ENCODE results near the gene PNLIPRP2.

PNLIPRP2 gene

GRCh38 chr10:116686632-116687031 lies 65.9 kb downstream of the PNLIPRP2 start:
- DNase-seq, result no peak

DNA sequence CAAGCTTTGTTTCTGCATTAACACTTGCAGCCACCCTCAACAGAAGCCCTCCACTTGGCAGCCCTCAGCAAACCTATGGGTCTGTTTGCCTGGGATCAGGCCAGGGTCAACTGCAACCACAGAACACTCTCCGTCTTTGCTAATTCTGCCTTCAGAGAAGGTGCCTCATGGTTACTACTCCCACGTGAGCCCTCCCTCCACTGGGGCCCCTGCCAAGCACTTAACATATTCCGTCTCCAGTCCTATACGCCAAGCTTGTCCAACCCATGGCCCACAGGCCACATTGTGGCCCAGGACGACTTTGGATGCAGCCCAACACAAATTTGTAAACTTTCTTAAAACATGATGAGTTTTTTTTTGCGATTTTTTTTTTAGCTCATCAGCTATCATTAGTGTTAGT lies 66.9 kb downstream of the PNLIPRP2 start:
- DNase-seq, result no peak

DNA sequence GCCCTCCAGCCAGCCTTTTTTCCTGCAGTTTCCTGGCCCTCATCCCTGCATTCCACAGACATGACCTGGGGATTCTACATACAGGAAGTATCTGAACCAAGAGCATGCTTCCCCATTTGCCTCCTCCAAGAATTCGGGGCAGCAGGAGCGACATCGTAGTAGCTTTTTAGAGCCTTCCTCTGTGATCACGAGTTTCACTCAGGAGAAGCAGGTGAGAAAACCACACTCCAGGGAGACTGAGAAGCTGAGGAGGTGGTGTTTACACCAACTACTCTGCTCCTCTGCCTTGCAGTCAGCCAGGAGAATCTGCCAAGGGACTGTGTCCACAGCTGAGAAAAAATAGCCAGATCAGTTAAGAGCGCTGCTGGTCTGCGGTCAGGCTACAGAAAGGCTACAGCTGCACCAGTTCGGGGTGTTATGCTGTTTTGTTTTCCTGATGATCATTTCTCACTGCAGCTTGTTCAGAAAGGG lies 67.5 kb downstream of the PNLIPRP2 start:
- DNase-seq, result no peak

GRCh38 chr10:116688741-116689495 lies 68.2 kb downstream of the PNLIPRP2 start:
- no peak for DNase-seq

DNA sequence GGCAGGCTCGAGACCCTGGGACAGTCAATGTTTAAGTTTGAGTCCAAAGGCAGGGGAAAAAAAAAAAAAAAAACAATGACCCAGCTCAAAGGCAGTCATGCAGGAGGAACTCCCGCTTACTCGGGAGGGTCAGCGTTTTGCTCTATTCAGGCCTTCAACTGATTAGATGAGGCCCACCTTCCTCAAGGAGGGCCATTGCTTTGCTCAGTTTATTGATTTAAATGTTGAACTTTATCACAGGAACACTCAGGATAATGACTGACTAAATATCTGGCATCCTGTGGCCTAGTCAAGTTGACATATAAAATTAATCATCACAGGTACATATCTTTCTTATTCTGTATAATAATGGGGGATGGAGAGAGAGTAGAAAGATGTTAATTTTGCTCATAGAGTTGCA lies 69.0 kb downstream of the PNLIPRP2 start:
- no peak for DNase-seq

DNA sequence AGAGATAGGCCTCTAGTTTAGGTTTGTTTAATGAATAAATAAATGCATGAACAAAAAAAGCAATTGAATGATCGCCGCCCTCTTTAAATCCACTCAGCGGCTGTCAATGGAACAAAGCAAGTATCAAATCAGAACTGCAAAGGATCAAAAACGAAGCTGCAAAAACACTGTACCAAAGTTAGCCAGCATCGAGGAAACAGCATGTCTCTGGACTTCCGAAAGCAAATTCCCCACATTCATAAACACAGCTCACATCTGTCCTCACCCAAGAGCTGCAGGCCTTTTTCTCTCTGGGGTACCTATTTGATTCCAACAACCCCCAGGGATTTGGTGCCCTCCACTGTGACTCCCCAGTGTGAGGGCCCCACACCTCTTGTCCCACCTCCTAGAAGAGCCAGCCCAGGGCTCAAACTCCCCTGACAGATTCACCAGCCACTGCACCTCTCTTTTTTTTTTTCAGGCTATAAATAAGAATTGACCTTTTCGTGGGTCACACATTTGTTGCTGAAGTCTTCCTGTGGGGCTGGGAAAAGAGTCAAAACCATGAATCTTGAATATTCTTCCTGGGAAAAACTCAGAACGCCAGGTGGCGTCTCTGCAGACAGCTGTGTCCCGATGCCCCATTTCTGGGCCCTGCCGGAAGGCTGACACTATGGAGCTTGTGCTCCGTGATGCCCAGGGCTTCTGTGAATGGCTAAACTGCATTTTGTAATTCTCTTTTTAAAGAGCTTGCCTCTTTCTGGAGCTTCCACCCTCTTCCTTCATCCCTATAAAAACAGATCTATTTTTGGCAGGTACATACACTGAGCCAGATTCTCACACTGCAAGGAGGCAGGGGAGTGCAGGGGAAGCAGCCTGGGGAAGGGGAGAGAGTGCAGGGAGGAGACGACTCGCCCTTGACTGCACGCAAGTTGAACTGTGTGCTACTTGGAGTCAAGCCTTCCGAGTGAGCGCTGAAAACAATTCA lies 69.9 kb downstream of the PNLIPRP2 start:
- DNase-seq, result no peak

GRCh38 chr10:116691635-116692034 lies 70.9 kb downstream of the PNLIPRP2 start:
- DNase-seq, result no peak

GRCh38 chr10:116692225-116692624 lies 71.5 kb downstream of the PNLIPRP2 start:
- no peak for DNase-seq

DNA sequence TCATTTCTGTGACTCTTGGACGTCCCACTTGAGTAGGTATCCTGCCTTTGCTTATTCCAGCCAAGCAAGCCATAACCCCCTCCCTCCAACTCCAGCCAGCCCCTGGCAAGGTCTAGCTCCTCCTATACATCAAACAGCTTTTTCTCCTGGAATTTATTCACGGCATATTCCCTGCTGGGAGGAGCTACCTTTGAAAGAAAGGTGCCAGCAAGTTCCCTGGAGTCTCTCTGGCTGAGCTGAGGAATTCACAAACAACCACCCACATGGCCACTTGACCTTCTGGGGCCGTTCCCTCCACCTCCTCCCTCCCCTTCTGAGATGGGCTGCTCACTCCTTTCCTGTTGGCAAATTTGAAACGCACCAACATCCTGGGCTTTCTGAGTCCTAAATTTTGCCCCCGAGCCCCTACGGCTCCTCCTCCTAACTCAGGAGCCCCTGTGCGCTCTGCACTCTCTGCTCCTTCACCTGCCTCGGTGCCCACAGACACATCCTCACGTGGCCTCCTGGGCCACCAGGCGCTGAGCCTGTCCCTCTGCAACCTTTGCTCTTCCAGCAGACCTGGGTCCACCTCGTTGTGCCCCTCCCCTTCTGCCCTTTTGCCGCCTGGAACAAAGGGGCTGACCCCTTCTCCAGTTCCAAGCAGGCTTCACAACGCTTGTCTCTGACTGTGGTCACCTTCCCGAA lies 73.6 kb downstream of the PNLIPRP2 start:
- no peak for DNase-seq
